Stimulated activated CD8-positive, alpha-beta memory T cell treated with anti-CD3 and anti-CD28 coated beads, Interleukin-15, amount 100 ng/mL, for 4 hours (primary cell): ENCODE results near the gene SPTSSB.

Experiments
- DNase-seq, 2 donors: peaks; one replicate each; pipeline ENCODE4 v3.0.0-alpha.2; 2020; ENCODE audit warnings: low read depth in 2 of 2

SPTSSB gene

GRCh38 chr3:161371441-161372320 is at the start of gene SPTSSB:
TSS of gene SPTSSB (minus strand) at chr3:161371517. CDS start at chr3:161346323, 25,194 bp downstream.
- DNase-seq = peak in 1 of 2 donors; percentile 37

- no peak for DNase-seq
These were observed 49.4 kb upstream of the SPTSSB start for GRCh38 chr3:161420746-161421145.

- no peak for DNase-seq
These were observed 48.4 kb upstream of the SPTSSB start for GRCh38 chr3:161419555-161420333.

- DNase-seq = no peak
These were observed 44.4 kb upstream of the SPTSSB start for GRCh38 chr3:161415506-161416231.

GRCh38 chr3:161414907-161415306 is 43.6 kb upstream of the SPTSSB start:
- DNase-seq = no peak

- no peak for DNase-seq
These were observed 42.5 kb upstream of the SPTSSB start for GRCh38 chr3:161413855-161414210.

GRCh38 chr3:161413127-161413854 is 42.0 kb upstream of the SPTSSB start:
- DNase-seq = no peak

- no peak for DNase-seq
These were observed 40.8 kb upstream of the SPTSSB start for GRCh38 chr3:161412123-161412522.

GRCh38 chr3:161409858-161410257 is 38.5 kb upstream of the SPTSSB start:
- DNase-seq = no peak

- DNase-seq = no peak
These were observed 37.8 kb upstream of the SPTSSB start for GRCh38 chr3:161409069-161409468.

GRCh38 chr3:161406594-161407555 is 35.6 kb upstream of the SPTSSB start:
- DNase-seq = no peak

GRCh38 chr3:161405836-161406235 is 34.5 kb upstream of the SPTSSB start:
- DNase-seq = no peak

GRCh38 chr3:161405087-161405486 is 33.8 kb upstream of the SPTSSB start:
- DNase-seq = no peak

GRCh38 chr3:161403251-161403650 is 31.9 kb upstream of the SPTSSB start:
- DNase-seq = no peak

- no peak for DNase-seq
These were observed 30.1 kb upstream of the SPTSSB start for GRCh38 chr3:161401389-161401788.

GRCh38 chr3:161400650-161401049 is 29.3 kb upstream of the SPTSSB start:
- no peak for DNase-seq

GRCh38 chr3:161395115-161396012 is 24.0 kb upstream of the SPTSSB start:
- no peak for DNase-seq

- no peak for DNase-seq
These were observed 22.5 kb upstream of the SPTSSB start for GRCh38 chr3:161393803-161394202.

GRCh38 chr3:161393310-161393709 is 22.0 kb upstream of the SPTSSB start:
- no peak for DNase-seq
